SK-N-SH (cell line): Measurements from ENCODE around the gene TCL1B. TPM values are rescaled to one million over a fixed set of nuclear protein-coding genes. Genes with fewer than 3 reads are reported as not detected.

Experiments used
- CTCF ChIA-PET: fragments of 300-600, 350-600 bp; formaldehyde crosslinking; extraction: SDS; loops from one replicate; lab custom pipeline; 2021; lab: Yijun Ruan, JAX
- POLR2A ChIA-PET: fragments of 350-600 bp; sonication (Branson Sonifier 250); formaldehyde crosslinking; extraction: SDS; loops from one replicate; lab custom pipeline; 2020; ENCODE audit warnings: antibody characterized with exemption, inconsistent platforms; lab: Yijun Ruan, JAX
- DNase-seq: peaks from one replicate; pipeline ENCODE4 v3.0.0; 2012
- H2AFZ ChIP-seq: fragments of 200-600 bp; sonication (generic); 2 replicates; pipeline ENCODE4 v1.8.1; 2016; ENCODE audit warnings: antibody characterized with exemption, mild to moderate bottlenecking, low read depth
- H3F3A ChIP-seq: fragments of 200-600 bp; sonication (generic); replicated peaks from 2 replicates; pipeline ENCODE3; 2016; ENCODE audit warnings: antibody characterized with exemption, mild to moderate bottlenecking; ENCODE audit not compliant: insufficient read depth
- H3K27ac ChIP-seq, 2 experiments: fragments of 200-500 bp in 1 of 2; fragments of 200-600 bp in 1 of 2; sonication (Bioruptor generic) in 1 of 2; sonication (generic), shearing (Covaris generic) in 1 of 2; 2 replicates each; pipeline versions ENCODE4 v1.5.1 to v1.6.1; 2014 to 2016; ENCODE audit warnings: low read depth in 2 of 2, inconsistent platforms in 1 of 2, low read length in 1 of 2, mild to moderate bottlenecking in 1 of 2, mixed read lengths in 1 of 2
- H3K27me3 ChIP-seq: fragments of 200-600 bp; sonication (generic), shearing (Covaris generic); 2 replicates; pipeline ENCODE4 v1.6.1; 2016; ENCODE audit warnings: mixed run types; ENCODE audit not compliant: insufficient read depth
- H3K36me3 ChIP-seq, 2 experiments: fragments of 200-500 bp in 1 of 2; fragments of 200-600 bp in 1 of 2; sonication (Bioruptor generic) in 1 of 2; sonication (generic) in 1 of 2; replicated peaks in 1 of 2; 2 replicates each; pipeline versions ENCODE3 to v1.5.1; 2014 to 2016; ENCODE audit warnings: low read length in 1 of 2, mild to moderate bottlenecking in 1 of 2; ENCODE audit not compliant: insufficient read depth in 2 of 2, control insufficient read depth in 1 of 2
- H3K4me1 ChIP-seq, 2 experiments: fragments of 200-500 bp in 1 of 2; fragments of 200-600 bp in 1 of 2; sonication (Bioruptor generic) in 1 of 2; sonication (generic), shearing (Covaris generic) in 1 of 2; 2 replicates each; pipeline versions ENCODE4 v1.5.1 to v1.6.1; 2014 to 2016; ENCODE audit warnings: low read depth in 1 of 2, low read length in 1 of 2, mixed run types in 1 of 2; ENCODE audit not compliant: insufficient read depth in 2 of 2, control insufficient read depth in 1 of 2
- H3K4me2 ChIP-seq: fragments of 200-600 bp; sonication (generic), shearing (Covaris generic); 2 replicates; pipeline ENCODE4 v1.6.1; 2017; ENCODE audit warnings: mixed run types
- H3K4me3 ChIP-seq, 2 experiments: fragments of 200-500 bp in 1 of 2; fragments of 200-600 bp in 1 of 2; sonication (Bioruptor generic) in 1 of 2; sonication (generic), shearing (Covaris generic) in 1 of 2; 2 replicates each; pipeline versions ENCODE4 v1.5.1 to v1.8.1; 2014 to 2016; ENCODE audit warnings: low read depth in 2 of 2, inconsistent platforms in 1 of 2, low read length in 1 of 2, mild to moderate bottlenecking in 1 of 2, mixed read lengths in 1 of 2, moderate library complexity in 1 of 2
- H3K79me2 ChIP-seq: fragments of 200-600 bp; sonication (generic); 2 replicates; pipeline ENCODE4 v1.8.1; 2017; ENCODE audit warnings: mild to moderate bottlenecking; ENCODE audit not compliant: insufficient read depth
- H3K9ac ChIP-seq: fragments of 200-600 bp; sonication (generic); 2 replicates; pipeline ENCODE4 v1.6.1; 2017; ENCODE audit warnings: mixed run types
- H3K9me2 ChIP-seq: fragments of 200-600 bp; sonication (generic); 2 replicates; pipeline ENCODE4 v1.6.1; 2017; ENCODE audit warnings: mixed run types
- H3K9me3 ChIP-seq: fragments of 200-600 bp; sonication (generic); 2 replicates; pipeline ENCODE4 v1.6.1; 2017; ENCODE audit warnings: mixed run types, mild to moderate bottlenecking, moderate library complexity
- H4K20me1 ChIP-seq: fragments of 200-600 bp; sonication (generic); 2 replicates; pipeline ENCODE4 v1.6.1; 2017; ENCODE audit warnings: mild to moderate bottlenecking, mixed run types; ENCODE audit not compliant: insufficient read depth
- CHD2 ChIP-seq: fragments of 150-350 bp; IDR thresholded peaks from 2 replicates; pipeline ENCODE4 v1.6.1; 2018; ENCODE audit warnings: low read length; ENCODE audit not compliant: partially characterized antibody
- EP300 ChIP-seq, 2 experiments: IDR thresholded peaks; 2 replicates each; pipeline versions ENCODE4 v1.4.0 to v1.6.1; 2012; ENCODE audit warnings: borderline replicate concordance in 1 of 2, low read depth in 1 of 2, low read length in 1 of 2
- FOXM1 ChIP-seq: IDR thresholded peaks from 2 replicates; pipeline ENCODE4 v1.4.0; 2012; ENCODE audit warnings: low read depth, mild to moderate bottlenecking
- JUND ChIP-seq: IDR thresholded peaks from 2 replicates; pipeline ENCODE4 v1.4.0; 2012
- MXI1 ChIP-seq: IDR thresholded peaks from 2 replicates; pipeline ENCODE4 v1.6.1; 2012; ENCODE audit warnings: mild to moderate bottlenecking, low read depth, low read length, improper control_type of control experiment
- NFIC ChIP-seq: IDR thresholded peaks from 2 replicates; pipeline ENCODE4 v1.4.0; 2012; ENCODE audit warnings: borderline replicate concordance
- NRF1 ChIP-seq: IDR thresholded peaks from 2 replicates; pipeline ENCODE4 v1.6.1; 2012; ENCODE audit warnings: low read depth, mild to moderate bottlenecking, low read length
- PBX3 ChIP-seq: IDR thresholded peaks from 2 replicates; pipeline ENCODE4; 2012
- POLR2AphosphoS5 ChIP-seq: IDR thresholded peaks from 2 replicates; pipeline ENCODE4 v1.6.1; 2012; ENCODE audit warnings: low read depth, low read length
- RAD21 ChIP-seq: IDR thresholded peaks from 2 replicates; pipeline ENCODE4 v1.6.1; 2012; ENCODE audit warnings: mild to moderate bottlenecking, low read length
- RCOR1 ChIP-seq: fragments of 150-350 bp; IDR thresholded peaks from 2 replicates; pipeline ENCODE4 v1.6.1; 2017; ENCODE audit warnings: antibody characterized with exemption, low read length
- RXRA ChIP-seq: IDR thresholded peaks from 2 replicates; pipeline ENCODE4 v1.4.0; 2012; ENCODE audit warnings: low read depth, mild to moderate bottlenecking, borderline replicate concordance
- TAF1 ChIP-seq: IDR thresholded peaks from 2 replicates; pipeline ENCODE4 v1.6.1; 2012; ENCODE audit warnings: low read depth, mild to moderate bottlenecking, low read length, moderate library complexity, borderline replicate concordance
- TCF12 ChIP-seq: IDR thresholded peaks from 2 replicates; pipeline ENCODE4 v1.4.0; 2012
- YY1 ChIP-seq: IDR thresholded peaks from 2 replicates; pipeline ENCODE4 v1.4.0; 2012; ENCODE audit warnings: low read depth, mild to moderate bottlenecking
- WGBS: methylation state at CpG from one replicate; pipeline ENCODE4 v1.1.6; 2017; ENCODE audit warnings: low lambda C conversion rate; 5-methylcytosine and 5-hydroxymethylcytosine counted together
- polyA plus RNA-seq, 3 experiments: library from polyadenylated mRNA; depleted of rRNA; stranded (reverse); fragments of >200 nt; gene quantifications; 2 replicates each; pipeline ENCODE4 v1.2.3, GENCODE V29; 2012
- TF ChIP-seq, protein P1 (sequence below): IDR thresholded peaks from 2 replicates; pipeline ENCODE4 v1.4.0; 2012; ENCODE audit warnings: low read depth
- TF ChIP-seq, protein P2 (sequence below): fragments of 200-600 bp; sonication (generic); IDR thresholded peaks from 2 replicates; pipeline ENCODE4 v1.6.1; 2017; ENCODE audit warnings: antibody characterized with exemption, mild to moderate bottlenecking, moderate library complexity
- TF ChIP-seq, protein P3 (sequence below): IDR thresholded peaks from 2 replicates; pipeline ENCODE4 v1.6.1; 2012; ENCODE audit warnings: mild to moderate bottlenecking, low read depth, low read length, moderate library complexity

The TCL1B gene
- polyA plus RNA-seq, 1 of the 3 experiments (the other 2 are of a cell fraction) = not detected

DNA sequence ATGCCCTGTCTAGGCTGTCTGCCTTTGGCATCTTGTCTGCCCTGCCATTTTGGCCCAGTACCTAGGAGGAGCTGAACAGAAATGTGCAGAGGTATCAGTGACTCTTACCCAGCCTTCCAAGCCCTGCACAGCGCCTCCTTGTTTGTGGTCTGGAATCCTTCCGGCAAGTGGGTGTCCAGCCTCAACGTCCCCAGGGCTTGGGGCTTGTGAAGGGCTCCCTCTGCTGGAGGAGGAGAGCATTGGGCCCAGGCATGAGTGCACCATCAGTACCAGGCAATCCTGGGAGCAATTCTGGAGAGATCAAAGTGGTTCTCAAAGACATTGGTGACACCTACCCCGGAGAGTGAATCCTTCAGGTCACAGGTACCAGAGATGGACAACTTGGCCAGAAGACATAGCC, 2.4 kb upstream of the TCL1B start:
- POLR2A ChIA-PET = no interaction called here
- no peaks in the 10 kb centered on the region for H3F3A ChIP-seq

GRCh38 chr14:95686935-95687334, 709 bp downstream of the TCL1B start:
- Histone ChIP-seq H4K20me1 (no peaks in the 10 kb centered on the region), H3K27me3 (no peaks in the 10 kb centered on the region), H3K36me3 (no peaks in the 10 kb centered on the region), H3K27ac (no peak overlapping the region), H2AFZ (no peak overlapping the region), H3K4me2 (no peak overlapping the region), H3K79me2 (no peaks in the 10 kb centered on the region), H3K9me2 (no peaks in the 10 kb centered on the region), H3K9me3 (no peaks in the 10 kb centered on the region), H3F3A (no peaks in the 10 kb centered on the region), H3K9ac (no peak overlapping the region), H3K4me1 (no peaks in the 10 kb centered on the region), H3K4me3 (no peak overlapping the region)
- POLR2A ChIA-PET = no interaction called here
- TF ChIP-seq, protein P1, sequence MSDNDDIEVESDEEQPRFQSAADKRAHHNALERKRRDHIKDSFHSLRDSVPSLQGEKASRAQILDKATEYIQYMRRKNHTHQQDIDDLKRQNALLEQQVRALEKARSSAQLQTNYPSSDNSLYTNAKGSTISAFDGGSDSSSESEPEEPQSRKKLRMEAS = no peak
- TF ChIP-seq YY1 (no peak), NFIC (no peak), MXI1 (no peak), JUND (no peak), RCOR1 (no peak), TAF1 (no peak), CHD2 (no peak)
- TF ChIP-seq, protein P2, sequence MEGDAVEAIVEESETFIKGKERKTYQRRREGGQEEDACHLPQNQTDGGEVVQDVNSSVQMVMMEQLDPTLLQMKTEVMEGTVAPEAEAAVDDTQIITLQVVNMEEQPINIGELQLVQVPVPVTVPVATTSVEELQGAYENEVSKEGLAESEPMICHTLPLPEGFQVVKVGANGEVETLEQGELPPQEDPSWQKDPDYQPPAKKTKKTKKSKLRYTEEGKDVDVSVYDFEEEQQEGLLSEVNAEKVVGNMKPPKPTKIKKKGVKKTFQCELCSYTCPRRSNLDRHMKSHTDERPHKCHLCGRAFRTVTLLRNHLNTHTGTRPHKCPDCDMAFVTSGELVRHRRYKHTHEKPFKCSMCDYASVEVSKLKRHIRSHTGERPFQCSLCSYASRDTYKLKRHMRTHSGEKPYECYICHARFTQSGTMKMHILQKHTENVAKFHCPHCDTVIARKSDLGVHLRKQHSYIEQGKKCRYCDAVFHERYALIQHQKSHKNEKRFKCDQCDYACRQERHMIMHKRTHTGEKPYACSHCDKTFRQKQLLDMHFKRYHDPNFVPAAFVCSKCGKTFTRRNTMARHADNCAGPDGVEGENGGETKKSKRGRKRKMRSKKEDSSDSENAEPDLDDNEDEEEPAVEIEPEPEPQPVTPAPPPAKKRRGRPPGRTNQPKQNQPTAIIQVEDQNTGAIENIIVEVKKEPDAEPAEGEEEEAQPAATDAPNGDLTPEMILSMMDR = no peak
- TF ChIP-seq, protein P3, sequence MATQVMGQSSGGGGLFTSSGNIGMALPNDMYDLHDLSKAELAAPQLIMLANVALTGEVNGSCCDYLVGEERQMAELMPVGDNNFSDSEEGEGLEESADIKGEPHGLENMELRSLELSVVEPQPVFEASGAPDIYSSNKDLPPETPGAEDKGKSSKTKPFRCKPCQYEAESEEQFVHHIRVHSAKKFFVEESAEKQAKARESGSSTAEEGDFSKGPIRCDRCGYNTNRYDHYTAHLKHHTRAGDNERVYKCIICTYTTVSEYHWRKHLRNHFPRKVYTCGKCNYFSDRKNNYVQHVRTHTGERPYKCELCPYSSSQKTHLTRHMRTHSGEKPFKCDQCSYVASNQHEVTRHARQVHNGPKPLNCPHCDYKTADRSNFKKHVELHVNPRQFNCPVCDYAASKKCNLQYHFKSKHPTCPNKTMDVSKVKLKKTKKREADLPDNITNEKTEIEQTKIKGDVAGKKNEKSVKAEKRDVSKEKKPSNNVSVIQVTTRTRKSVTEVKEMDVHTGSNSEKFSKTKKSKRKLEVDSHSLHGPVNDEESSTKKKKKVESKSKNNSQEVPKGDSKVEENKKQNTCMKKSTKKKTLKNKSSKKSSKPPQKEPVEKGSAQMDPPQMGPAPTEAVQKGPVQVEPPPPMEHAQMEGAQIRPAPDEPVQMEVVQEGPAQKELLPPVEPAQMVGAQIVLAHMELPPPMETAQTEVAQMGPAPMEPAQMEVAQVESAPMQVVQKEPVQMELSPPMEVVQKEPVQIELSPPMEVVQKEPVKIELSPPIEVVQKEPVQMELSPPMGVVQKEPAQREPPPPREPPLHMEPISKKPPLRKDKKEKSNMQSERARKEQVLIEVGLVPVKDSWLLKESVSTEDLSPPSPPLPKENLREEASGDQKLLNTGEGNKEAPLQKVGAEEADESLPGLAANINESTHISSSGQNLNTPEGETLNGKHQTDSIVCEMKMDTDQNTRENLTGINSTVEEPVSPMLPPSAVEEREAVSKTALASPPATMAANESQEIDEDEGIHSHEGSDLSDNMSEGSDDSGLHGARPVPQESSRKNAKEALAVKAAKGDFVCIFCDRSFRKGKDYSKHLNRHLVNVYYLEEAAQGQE = no peak
- no peak for DNase-seq
- WGBS = 15% methylated on average over 2 of the region's 2 CpGs
- CTCF ChIA-PET = no interaction called here

More for the DNA sequence above, 2.4 kb upstream of the TCL1B start:
- Histone ChIP-seq H3K4me2 (no peak overlapping the region), H3K9me2 (no peaks in the 10 kb centered on the region), H2AFZ (no peak overlapping the region)
- TF ChIP-seq NFIC = no peak
- TF ChIP-seq RXRA = no peak
- no peak for TF ChIP-seq NRF1
- TF ChIP-seq PBX3 = no peak
- no peak for TF ChIP-seq POLR2AphosphoS5
- no peak for TF ChIP-seq EP300 (IDR thresholded peaks at IDR 0.05; ENCODE audit: borderline replicate concordance in 1 of 2, low read depth in 1 of 2, low read length in 1 of 2)
- no peak for TF ChIP-seq RAD21
- no peak for TF ChIP-seq TCF12
- TF ChIP-seq, protein P2 = no peak; the same call in 1 of the 2 replicates
- no peak for TF ChIP-seq FOXM1
- TF ChIP-seq, all 33 proteins: peak for 0
- no peaks in the 10 kb centered on the region for H3K36me3 ChIP-seq
- H3K9me3 ChIP-seq = no peaks in the 10 kb centered on the region
- no peaks in the 10 kb centered on the region for H4K20me1 ChIP-seq
- H3K4me3 ChIP-seq = no peak overlapping the region
- 38% methylated on average over 2 of the region's 4 CpGs for WGBS
- no peaks in the 10 kb centered on the region for H3K27me3 ChIP-seq
- H3K27ac ChIP-seq = no peak overlapping the region
- no peak overlapping the region for H3K9ac ChIP-seq
- CTCF ChIA-PET = interaction anchor here (1.1 kb wide), 1 partner anchor 10 kb away, joined by 4 read pairs; no protein-coding TSS in a partner anchor
- no peaks in the 10 kb centered on the region for H3K4me1 ChIP-seq
- DNase-seq = no peak
- no peaks in the 10 kb centered on the region for H3K79me2 ChIP-seq
